Measurements from ENCODE around the gene GPNMB. TPM values are rescaled to one million over a fixed set of nuclear protein-coding genes. Genes with fewer than 3 reads are reported as not detected.

GPNMB gene
- total and polyA plus RNA-seq, 2 of the 4 experiments (the other 2 are of a cell fraction): under 0.01 to 0.14 TPM

GRCh38 chr7:23306936-23307521 is 60.5 kb downstream of the GPNMB start:
- H3K36me3 ChIP-seq (ENCODE audit: control insufficient read depth, insufficient read depth, low read length): peaks cover 20% of the 10 kb centered on the region
- 100% methylated on average over 1 of the region's 2 CpGs; no CpG with 5 or more reads in 1 of the 2 experiments for WGBS, 2 experiments (ENCODE audit: extremely low coverage in 2 of 2, insufficient read length in 1 of 2)
- H3K27me3 ChIP-seq (ENCODE audit: control insufficient read depth, insufficient read depth, low read length): no peaks in the 10 kb centered on the region
- H4K20me1 ChIP-seq (ENCODE audit: insufficient read depth, low read length): peaks cover 14% of the 10 kb centered on the region; the same call in 1 of the 2 replicates
- no peak overlapping the region for H3K4me3 ChIP-seq (ENCODE audit: insufficient read depth, low read depth, low read length)
- H2BK15ac ChIP-seq (ENCODE audit: low read depth, low read length): no peak overlapping the region
- BruUV-seq (replicated peaks): no TSS peak
- no peak overlapping the region for H4K91ac ChIP-seq (ENCODE audit: insufficient read depth, low read depth, low read length)
- H3K79me1 ChIP-seq (ENCODE audit: low read depth in 1 of 2, low read length in 2 of 2): peaks cover 21 to 45% of the 10 kb centered on the region in 2 experiments
- no peak overlapping the region for H2BK5ac ChIP-seq (ENCODE audit: low read depth, low read length, poor library complexity, severe bottlenecking)
- H3K14ac ChIP-seq (replicated peaks; ENCODE audit: low read depth, low read length): no peak overlapping the region
- H2BK20ac ChIP-seq (ENCODE audit: low read depth, low read length): no peak overlapping the region
- DNase-seq (no peak), ATAC-seq (ENCODE audit: low read depth) (no peak)
- dilution Hi-C loops (cut with HindIII; ENCODE audit: low sequenced_read_pairs, unreplicated experiment): no loop called here
- H2BK120ac ChIP-seq (ENCODE audit: low read depth, low read length): no peak overlapping the region
- H2AK5ac ChIP-seq (ENCODE audit: low read depth, low read length): no peak overlapping the region
- H3K4ac ChIP-seq (ENCODE audit: low read depth, low read length): no peak overlapping the region
- no peak overlapping the region for H4K8ac ChIP-seq (ENCODE audit: low read depth in 2 of 2, low read length in 2 of 2)
- H3K27ac ChIP-seq (ENCODE audit: insufficient read depth, low read length): no peak overlapping the region
- intact Hi-C loops (cut with micrococcal nuclease): no loop called here
- ChIA-PET POLR2A (ENCODE audit: unreplicated experiment) (no interaction called here), CTCF (no interaction called here)
- in situ Hi-C loops (cut with MboI; ENCODE audit: low sequenced_read_pairs): no loop called here
- no peaks in the 10 kb centered on the region for H3K4me1 ChIP-seq (ENCODE audit: control insufficient read depth, insufficient read depth, low read length)
- H3K9ac ChIP-seq (ENCODE audit: low read depth, low read length): no peak overlapping the region
- no peaks in the 10 kb centered on the region for H3K9me3 ChIP-seq (ENCODE audit: control insufficient read depth, insufficient read depth, low read length)
- no peak for TF ChIP-seq SMC3 (IDR thresholded peaks at IDR 0.05; ENCODE audit: low read depth, low read length)
- TF ChIP-seq RFX5 (IDR thresholded peaks at IDR 0.05; ENCODE audit: low read depth, low read length): no peak
- no peak overlapping the region for H4K5ac ChIP-seq (ENCODE audit: low read depth, low read length)
- H3K56ac ChIP-seq (ENCODE audit: extremely low read depth, insufficient read depth, low read length): no peak overlapping the region
- H3K9me1 ChIP-seq (ENCODE audit: insufficient read depth, low read length): no peaks in the 10 kb centered on the region; the same call in 1 of the 2 replicates
- H3K18ac ChIP-seq (ENCODE audit: low read depth, low read length): no peak overlapping the region
- no peak overlapping the region for H2AFZ ChIP-seq (replicated peaks; ENCODE audit: low read length, poor library complexity)
- H2AK9ac ChIP-seq (replicated peaks; ENCODE audit: low read depth, low read length, poor library complexity): no peak overlapping the region
- no peak overlapping the region for H3K4me2 ChIP-seq (ENCODE audit: low read depth, low read length)
- no peak overlapping the region for H3K23ac ChIP-seq (ENCODE audit: low read depth, low read length)
